NCI-H1694 (cell line): Measurements from ENCODE around the gene RFESD.
"Not testable (repeated sequence)": the region's sequence is repeated elsewhere in the genome, so short reads cannot be mapped to it uniquely, and the experiment has no call there.

Experiments used
- DNase-seq: peaks from one replicate; lab custom pipeline; 2025; lab: John Stamatoyannopoulos, UW

The RFESD gene

GRCh38 chr5:95667061-95667618, 20.6 kb downstream of the RFESD start:
- DNase-seq, result no peak

- no peak for DNase-seq
These were observed 21.1 kb downstream of the RFESD start for GRCh38 chr5:95667678-95668077.

- DNase-seq, result no peak
These were observed 21.6 kb downstream of the RFESD start for GRCh38 chr5:95668216-95668615.

- DNase-seq, result no peak
These were observed 22.2 kb downstream of the RFESD start for GRCh38 chr5:95668728-95669127.

GRCh38 chr5:95669540-95669939, 23.0 kb downstream of the RFESD start:
- DNase-seq, result no peak

- DNase-seq, result no peak
These were observed 23.4 kb downstream of the RFESD start for GRCh38 chr5:95669985-95670384.

- no peak for DNase-seq
These were observed 24.0 kb downstream of the RFESD start for GRCh38 chr5:95670568-95670967.

- DNase-seq, result no peak
These were observed 25.2 kb downstream of the RFESD start for GRCh38 chr5:95671826-95672225.

GRCh38 chr5:95672641-95673040, 26.1 kb downstream of the RFESD start:
- DNase-seq, result no peak

GRCh38 chr5:95673081-95673480, 26.5 kb downstream of the RFESD start:
- DNase-seq, result no peak

- DNase-seq, result no peak
These were observed 36.3 kb downstream of the RFESD start, which contains the start of gene SPATA9 for GRCh38 chr5:95682891-95683290. TSS of gene SPATA9 (minus strand) at chr5:95682991. CDS start at chr5:95682854, 137 bp downstream.

- DNase-seq, result no peak
These were observed 37.8 kb downstream of the RFESD start for GRCh38 chr5:95684361-95684760.

GRCh38 chr5:95686651-95687050, 40.1 kb downstream of the RFESD start:
- DNase-seq, result no peak

GRCh38 chr5:95689680-95690079, 43.1 kb downstream of the RFESD start:
- no peak for DNase-seq

- no peak for DNase-seq
These were observed 43.8 kb downstream of the RFESD start for GRCh38 chr5:95690333-95690732.

- DNase-seq, result no peak
These were observed 51.5 kb downstream of the RFESD start for GRCh38 chr5:95697781-95698681.

GRCh38 chr5:95699337-95699736, 52.8 kb downstream of the RFESD start:
- DNase-seq, result no peak

GRCh38 chr5:95701074-95701473, 54.5 kb downstream of the RFESD start:
- no peak for DNase-seq

- DNase-seq, result no peak
These were observed 57.6 kb downstream of the RFESD start for GRCh38 chr5:95704150-95704549.

- DNase-seq, result not testable (repeated sequence)
These were observed 59.6 kb downstream of the RFESD start for GRCh38 chr5:95706196-95706595.

GRCh38 chr5:95707055-95707454, 60.5 kb downstream of the RFESD start:
- DNase-seq, result no peak
